MM.1S (cell line): Measurements from ENCODE around the gene NEK6.
A peak's percentile ranks its signal among the peaks of the same experiment; 100 is the strongest.

Source experiments
- DNase-seq: peaks from one replicate; pipeline ENCODE4 v3.0.0-alpha.2; 2015
- H2AFZ ChIP-seq: fragments of 300-600 bp; sonication (generic); 2 replicates; pipeline ENCODE4 v1.6.0; 2016; ENCODE audit warnings: antibody characterized with exemption, low read length
- H3F3A ChIP-seq: fragments of 300-600 bp; sonication (generic); 2 replicates; pipeline ENCODE4 v1.6.1; 2016; ENCODE audit warnings: mild to moderate bottlenecking, antibody characterized with exemption, low read length, moderate library complexity, mixed read lengths; ENCODE audit not compliant: insufficient read depth
- H3K27ac ChIP-seq: fragments of 300-600 bp; sonication (generic); 2 replicates; pipeline ENCODE4 v1.5.1; 2016; ENCODE audit warnings: mild to moderate bottlenecking, low read length
- H3K27me3 ChIP-seq: fragments of 300-600 bp; sonication (generic); replicated peaks from 2 replicates; pipeline ENCODE4 v1.6.0; 2016; ENCODE audit warnings: low read length; ENCODE audit not compliant: insufficient read depth
- H3K36me3 ChIP-seq: fragments of 300-600 bp; sonication (generic); replicated peaks from 2 replicates; pipeline ENCODE4 v1.6.1; 2016; ENCODE audit warnings: mild to moderate bottlenecking, low read length, mixed read lengths; ENCODE audit not compliant: insufficient read depth
- H3K4me1 ChIP-seq: fragments of 300-600 bp; sonication (generic); 2 replicates; pipeline ENCODE4 v1.6.1; 2016; ENCODE audit warnings: low read length, mixed read lengths
- H3K4me2 ChIP-seq: fragments of 300-600 bp; sonication (generic); 2 replicates; pipeline ENCODE4 v1.6.0; 2016; ENCODE audit warnings: low read depth, low read length
- H3K4me3 ChIP-seq: fragments of 300-600 bp; sonication (generic); 2 replicates; pipeline ENCODE4 v1.5.1; 2016; ENCODE audit warnings: low read length, mixed read lengths
- H3K79me2 ChIP-seq: fragments of 300-600 bp; sonication (generic); 2 replicates; pipeline ENCODE4 v1.6.1; 2016; ENCODE audit warnings: mixed run types, low read length, mixed read lengths
- H3K9ac ChIP-seq: fragments of 300-600 bp; sonication (generic); 2 replicates; pipeline ENCODE4 v1.6.1; 2016; ENCODE audit warnings: low read length, mixed read lengths
- H3K9me2 ChIP-seq: fragments of 300-600 bp; sonication (generic); replicated peaks from 2 replicates; pipeline ENCODE4 v1.6.1; 2016; ENCODE audit warnings: mild to moderate bottlenecking, low read length, mixed read lengths; ENCODE audit not compliant: insufficient read depth
- H3K9me3 ChIP-seq: fragments of 300-600 bp; sonication (generic); replicated peaks from 2 replicates; pipeline ENCODE4 v1.6.1; 2016; ENCODE audit warnings: mild to moderate bottlenecking, low read length, mixed read lengths; ENCODE audit not compliant: insufficient read depth
- H4K20me1 ChIP-seq: fragments of 300-600 bp; sonication (generic); 2 replicates; pipeline ENCODE4 v1.6.1; 2016; ENCODE audit warnings: mild to moderate bottlenecking, low read length, moderate library complexity, mixed read lengths; ENCODE audit not compliant: insufficient read depth
- EZH2 ChIP-seq: fragments of 300-600 bp; sonication (generic); optimal IDR thresholded peaks from 2 replicates; pipeline ENCODE3; 2017; ENCODE audit warnings: low read depth, mild to moderate bottlenecking, antibody characterized with exemption, low read length, mixed read lengths
- EZH2phosphoT487 ChIP-seq: fragments of 300-600 bp; sonication (generic); IDR thresholded peaks from 2 replicates; pipeline ENCODE4 v1.6.1; 2018; ENCODE audit warnings: antibody characterized with exemption, low read length
- TF ChIP-seq, protein P1 (sequence below): fragments of 300-600 bp; sonication (generic); IDR thresholded peaks from 2 replicates; pipeline ENCODE4 v1.5.1; 2016; ENCODE audit warnings: antibody characterized with exemption, low read length, mixed read lengths

NEK6 gene

DNA sequence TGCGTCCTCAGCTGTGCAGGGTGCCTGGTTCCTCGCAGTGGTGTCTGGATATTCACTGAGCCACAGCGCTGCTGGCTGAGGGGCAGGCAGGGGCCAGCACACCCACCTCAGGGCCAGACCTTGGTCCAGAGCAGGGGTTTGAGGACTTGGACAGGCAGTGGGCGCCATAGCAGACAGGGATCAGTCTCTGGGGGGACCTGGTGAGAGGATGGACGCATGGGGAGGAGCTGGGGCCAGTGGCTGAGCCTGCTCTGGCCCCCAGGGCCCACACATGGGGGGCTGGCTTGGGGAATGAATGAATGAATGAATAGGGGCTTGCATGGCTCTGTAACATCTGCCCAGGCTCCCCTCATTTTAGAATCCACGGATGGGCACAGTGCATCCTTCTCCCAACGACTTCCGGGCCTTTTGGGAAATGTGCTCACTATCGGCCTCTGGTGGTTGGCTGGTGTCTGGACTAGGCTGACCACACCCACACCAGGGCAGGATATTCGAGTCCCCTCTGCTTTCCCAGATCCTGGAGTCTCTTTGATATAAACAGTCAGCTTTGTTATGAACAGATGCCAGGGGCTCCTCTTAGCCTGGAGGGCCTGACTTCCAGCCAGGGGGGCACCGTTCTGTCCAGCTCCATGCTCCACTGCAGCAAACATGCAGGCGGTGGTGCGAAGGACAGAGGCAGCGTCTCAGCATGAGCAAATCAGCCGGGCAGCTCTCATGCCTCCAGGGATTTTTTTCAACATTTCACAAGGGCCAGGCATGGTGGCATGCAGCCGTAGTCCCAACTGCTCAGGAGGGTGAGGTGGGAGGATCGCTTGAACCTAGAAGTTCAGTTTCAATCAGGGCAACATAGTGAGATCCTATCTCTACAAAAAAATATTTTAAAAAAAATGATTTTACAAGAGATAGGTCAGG is 62.6 kb downstream of the NEK6 start:
- Histone ChIP-seq H3K9me2 (no peaks in the 10 kb centered on the region), H3K27me3 (no peaks in the 10 kb centered on the region), H3K4me3 (no peak overlapping the region), H4K20me1 (no peaks in the 10 kb centered on the region), H3K36me3 (no peaks in the 10 kb centered on the region), H3K9me3 (no peaks in the 10 kb centered on the region), H3K79me2 (no peaks in the 10 kb centered on the region), H2AFZ (0 out of 2 replicates have a peak overlapping the region, but pooled peaks have one; percentile 25), H3K27ac (no peak overlapping the region), H3F3A (no peaks in the 10 kb centered on the region), H3K4me2 (no peak overlapping the region), H3K9ac (no peak overlapping the region), H3K4me1 (no peaks in the 10 kb centered on the region)
- no peak for TF ChIP-seq EZH2
- TF ChIP-seq, protein P1, sequence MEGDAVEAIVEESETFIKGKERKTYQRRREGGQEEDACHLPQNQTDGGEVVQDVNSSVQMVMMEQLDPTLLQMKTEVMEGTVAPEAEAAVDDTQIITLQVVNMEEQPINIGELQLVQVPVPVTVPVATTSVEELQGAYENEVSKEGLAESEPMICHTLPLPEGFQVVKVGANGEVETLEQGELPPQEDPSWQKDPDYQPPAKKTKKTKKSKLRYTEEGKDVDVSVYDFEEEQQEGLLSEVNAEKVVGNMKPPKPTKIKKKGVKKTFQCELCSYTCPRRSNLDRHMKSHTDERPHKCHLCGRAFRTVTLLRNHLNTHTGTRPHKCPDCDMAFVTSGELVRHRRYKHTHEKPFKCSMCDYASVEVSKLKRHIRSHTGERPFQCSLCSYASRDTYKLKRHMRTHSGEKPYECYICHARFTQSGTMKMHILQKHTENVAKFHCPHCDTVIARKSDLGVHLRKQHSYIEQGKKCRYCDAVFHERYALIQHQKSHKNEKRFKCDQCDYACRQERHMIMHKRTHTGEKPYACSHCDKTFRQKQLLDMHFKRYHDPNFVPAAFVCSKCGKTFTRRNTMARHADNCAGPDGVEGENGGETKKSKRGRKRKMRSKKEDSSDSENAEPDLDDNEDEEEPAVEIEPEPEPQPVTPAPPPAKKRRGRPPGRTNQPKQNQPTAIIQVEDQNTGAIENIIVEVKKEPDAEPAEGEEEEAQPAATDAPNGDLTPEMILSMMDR = peak; percentile 88
- peak; percentile 36 for DNase-seq

DNA sequence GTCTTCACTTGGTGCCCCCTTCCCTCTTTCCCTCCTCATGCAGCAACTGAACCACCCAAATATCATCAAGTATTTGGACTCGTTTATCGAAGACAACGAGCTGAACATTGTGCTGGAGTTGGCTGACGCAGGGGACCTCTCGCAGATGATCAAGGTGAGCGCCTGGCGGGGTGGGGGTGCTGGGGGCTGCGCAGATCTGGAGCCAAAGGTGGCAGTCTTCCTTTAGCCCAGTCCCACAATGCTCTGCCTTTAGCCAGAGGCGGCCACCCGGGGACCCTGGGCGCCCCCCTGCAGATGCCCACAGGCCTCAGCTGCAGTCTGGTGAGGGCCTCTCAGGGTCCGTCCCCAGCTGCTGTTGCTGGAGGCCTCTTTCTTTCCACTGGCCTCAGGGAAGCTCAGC is 63.7 kb downstream of the NEK6 start:
- Histone ChIP-seq H3K27me3 (no peaks in the 10 kb centered on the region), H3F3A (no peaks in the 10 kb centered on the region), H3K4me1 (0 out of 2 replicates have a peak, but pooled peaks cover 4% of the 10 kb centered on the region), H3K27ac (no peak overlapping the region), H3K4me2 (no peak overlapping the region), H3K9ac (no peak overlapping the region), H3K9me3 (no peaks in the 10 kb centered on the region), H4K20me1 (no peaks in the 10 kb centered on the region), H3K4me3 (no peak overlapping the region), H3K79me2 (no peaks in the 10 kb centered on the region), H3K9me2 (no peaks in the 10 kb centered on the region), H2AFZ (no peak overlapping the region), H3K36me3 (no peaks in the 10 kb centered on the region)
- no peak for DNase-seq
- TF ChIP-seq EZH2phosphoT487 (no peak), EZH2 (no peak)
- TF ChIP-seq, protein P1 = no peak

- Histone ChIP-seq H4K20me1 (no peaks in the 10 kb centered on the region), H3K4me2 (no peak overlapping the region), H3K27ac (no peak overlapping the region), H3K9me2 (no peaks in the 10 kb centered on the region), H3K4me3 (no peak overlapping the region), H3F3A (no peaks in the 10 kb centered on the region), H3K79me2 (no peaks in the 10 kb centered on the region), H3K36me3 (no peaks in the 10 kb centered on the region), H3K27me3 (no peaks in the 10 kb centered on the region), H2AFZ (no peak overlapping the region), H3K9me3 (no peaks in the 10 kb centered on the region), H3K9ac (no peak overlapping the region), H3K4me1 (0 out of 2 replicates have a peak, but pooled peaks cover 4% of the 10 kb centered on the region)
- TF ChIP-seq EZH2 = no peak
- no peak for TF ChIP-seq EZH2phosphoT487
- TF ChIP-seq, protein P1 = no peak
- no peak for DNase-seq
Observed at GRCh38 chr9:124321935-124322334, 64.2 kb downstream of the NEK6 start.
